ENCODE data around the gene RIMBP2. TPM values are rescaled to one million over a fixed set of nuclear protein-coding genes. Genes with fewer than 3 reads are reported as not detected.

The RIMBP2 gene
- total and polyA plus RNA-seq, 9 of the 15 experiments (the other 6 are each of a cell fraction or from before 2014, with no cell fraction given), result not detected

DNA sequence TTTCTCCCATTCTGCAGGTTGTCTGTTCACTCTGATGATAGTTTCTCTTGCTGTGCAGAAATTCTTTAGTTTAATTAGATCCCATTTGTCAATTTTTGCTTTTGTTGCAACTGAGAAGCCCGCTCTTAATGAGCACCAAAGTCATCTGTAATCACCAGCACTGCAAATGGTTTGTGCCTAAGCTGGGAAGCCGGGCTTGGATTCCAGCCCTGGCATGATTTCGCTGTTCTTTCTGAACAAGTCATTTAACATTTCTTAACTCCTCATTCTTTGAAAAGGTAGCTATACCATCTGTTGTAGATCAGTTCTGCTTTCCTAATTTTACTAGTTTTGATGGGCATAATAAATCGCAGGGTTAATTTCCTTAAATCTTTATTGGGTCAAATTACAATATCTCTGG, 346.3 kb downstream of the RIMBP2 start:
- Histone ChIP-seq H3K27ac (ENCODE audit: extremely low read depth, low read depth, low read length) (no peak overlapping the region), H4K20me1 (replicated peaks; ENCODE audit: control insufficient read depth, insufficient read depth, low read length) (no peaks in the 10 kb centered on the region), H3K36me3 (ENCODE audit: control insufficient read depth, insufficient read depth, low read length) (no peaks in the 10 kb centered on the region), H3K4me3 (no peak overlapping the region), H3K4me1 (replicated peaks in 1 of 2; ENCODE audit: control insufficient read depth in 2 of 2, insufficient read depth in 2 of 2, low read length in 2 of 2) (no peaks in the 10 kb centered on the region), H3K9me3 (replicated peaks; ENCODE audit: control insufficient read depth, insufficient read depth, low read depth, low read length) (no peaks in the 10 kb centered on the region), H3K79me2 (ENCODE audit: control insufficient read depth, insufficient read depth, low read length) (no peaks in the 10 kb centered on the region), H2AFZ (ENCODE audit: low read depth, low read length) (no peak overlapping the region), H3K9me1 (ENCODE audit: control insufficient read depth, insufficient read depth, low read length) (no peaks in the 10 kb centered on the region), H3K27me3 (ENCODE audit: control insufficient read depth in 2 of 2, insufficient read depth in 2 of 2, low read length in 2 of 2) (peaks cover 17 to 33% of the 10 kb centered on the region in 2 experiments; a peak in 3 of 5 replicates), H3K4me2 (ENCODE audit: insufficient read depth, low read length) (no peak overlapping the region), H3K9ac (ENCODE audit: insufficient read depth in 1 of 2, low read depth in 2 of 2, low read length in 2 of 2) (no peak overlapping the region)
- ATAC-seq (no peak), DNase-seq (ENCODE audit: extremely low read depth in 1 of 4, low spot score in 3 of 4) (no peak), FAIRE-seq (no peak)
- 2% methylated on average over 4 of the region's 4 CpGs for WGBS (ENCODE audit: insufficient coverage, low coverage, missing lambda C conversion rate)
- BruUV-seq (replicated peaks), result no TSS peak
- intact Hi-C loops (cut with micrococcal nuclease), result no loop called here
- ChIA-PET POLR2A (interaction anchor here (0.6 kb wide), 1 partner anchor 12 kb away, joined by 4 read pairs; no protein-coding TSS in a partner anchor), CTCF (ENCODE audit: low intra/inter-chr PET ratio) (no interaction called here)
- in situ Hi-C loops (cut with MboI), result no loop called here
- TF ChIP-seq NFXL1 (CRISPR knock-in tag; IDR thresholded peaks at IDR 0.05) (no peak), RCOR1 (IDR thresholded peaks at IDR 0.05; ENCODE audit: borderline replicate concordance in 1 of 2, low read depth in 2 of 2, low read length in 2 of 2) (no peak), KDM1A (IDR thresholded peaks at IDR 0.05) (no peak), SIN3B (IDR thresholded peaks at IDR 0.05; ENCODE audit: low read depth) (no peak), RBFOX2 (IDR thresholded peaks at IDR 0.05; ENCODE audit: low read depth, low read length) (no peak), U2AF1 (optimal IDR thresholded peaks at IDR 0.05; ENCODE audit: low read depth, low read length) (no peak), VEZF1 (CRISPR knock-in tag; IDR thresholded peaks at IDR 0.05) (no peak), PCBP1 (IDR thresholded peaks at IDR 0.05; ENCODE audit: low read depth, low read length, poor library complexity, severe bottlenecking) (no peak), MLX (CRISPR knock-in tag; conservative IDR thresholded peaks at IDR 0.05) (no peak), RERE (CRISPR knock-in tag; IDR thresholded peaks at IDR 0.05; ENCODE audit: borderline replicate concordance) (no peak), CEBPB (tag; IDR thresholded peaks at IDR 0.05) (no peak), IFI16 (CRISPR knock-in tag; IDR thresholded peaks at IDR 0.05) (no peak), ZNF316 (IDR thresholded peaks at IDR 0.05) (no peak), RBM14 (IDR thresholded peaks at IDR 0.05; ENCODE audit: borderline replicate concordance, insufficient read depth, low read depth, low read length) (no peak), CGGBP1 (CRISPR knock-in tag; IDR thresholded peaks at IDR 0.05) (no peak)

Data from K562 (cell line).